NB4 (cell line): ENCODE measurements around the gene THSD7B.

Experiments
- DNase-seq: peaks from one replicate; pipeline ENCODE4 v3.0.0; 2010; ENCODE audit warnings: low read depth
- H3K4me3 ChIP-seq: one replicate; pipeline ENCODE4 v1.5.1; 2011; ENCODE audit warnings: mild to moderate bottlenecking, low read depth, low read length, moderate library complexity
- MAX ChIP-seq: IDR thresholded peaks from 2 replicates; pipeline ENCODE4 v1.6.1; 2011; ENCODE audit warnings: low read depth, low read length
- MYC ChIP-seq: IDR thresholded peaks from 2 replicates; pipeline ENCODE4 v1.6.1; 2011; ENCODE audit warnings: low read depth, low read length
- POLR2A ChIP-seq: IDR thresholded peaks from 2 replicates; pipeline ENCODE4 v1.6.1; 2011; ENCODE audit warnings: mild to moderate bottlenecking; ENCODE audit not compliant: insufficient read length; ENCODE audit errors: extremely low read depth
- TF ChIP-seq, protein P1 (sequence below): IDR thresholded peaks from one replicate; pipeline ENCODE4 v1.5.1; 2012; ENCODE audit warnings: low read depth, low read length

THSD7B gene

GRCh38 chr2:137724912-137725311 lies 959.6 kb downstream of the THSD7B start:
- DNase-seq = no peak
- TF ChIP-seq POLR2A = no peak
- TF ChIP-seq MAX = no peak
- TF ChIP-seq, protein P1, sequence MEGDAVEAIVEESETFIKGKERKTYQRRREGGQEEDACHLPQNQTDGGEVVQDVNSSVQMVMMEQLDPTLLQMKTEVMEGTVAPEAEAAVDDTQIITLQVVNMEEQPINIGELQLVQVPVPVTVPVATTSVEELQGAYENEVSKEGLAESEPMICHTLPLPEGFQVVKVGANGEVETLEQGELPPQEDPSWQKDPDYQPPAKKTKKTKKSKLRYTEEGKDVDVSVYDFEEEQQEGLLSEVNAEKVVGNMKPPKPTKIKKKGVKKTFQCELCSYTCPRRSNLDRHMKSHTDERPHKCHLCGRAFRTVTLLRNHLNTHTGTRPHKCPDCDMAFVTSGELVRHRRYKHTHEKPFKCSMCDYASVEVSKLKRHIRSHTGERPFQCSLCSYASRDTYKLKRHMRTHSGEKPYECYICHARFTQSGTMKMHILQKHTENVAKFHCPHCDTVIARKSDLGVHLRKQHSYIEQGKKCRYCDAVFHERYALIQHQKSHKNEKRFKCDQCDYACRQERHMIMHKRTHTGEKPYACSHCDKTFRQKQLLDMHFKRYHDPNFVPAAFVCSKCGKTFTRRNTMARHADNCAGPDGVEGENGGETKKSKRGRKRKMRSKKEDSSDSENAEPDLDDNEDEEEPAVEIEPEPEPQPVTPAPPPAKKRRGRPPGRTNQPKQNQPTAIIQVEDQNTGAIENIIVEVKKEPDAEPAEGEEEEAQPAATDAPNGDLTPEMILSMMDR = no peak
- TF ChIP-seq MYC = no peak
- no peak overlapping the region for H3K4me3 ChIP-seq
